HepG2 (cell line): Measurements from ENCODE around the gene EFCAB8. TPM values are rescaled to one million over a fixed set of nuclear protein-coding genes. Genes with fewer than 3 reads are reported as not detected.
A peak's percentile ranks its signal among the peaks of the same experiment; 100 is the strongest.

ENCODE experiments used
- FOXK2 ChIP-seq: fragments of 450-650 bp; IDR thresholded peaks from 2 replicates; pipeline ENCODE4 v1.6.1; 2016
- HDAC1 ChIP-seq: sonication (generic); formaldehyde crosslinking; IDR thresholded peaks from 2 replicates; pipeline ENCODE4 v1.5.1; 2020; ENCODE audit warnings: mild to moderate bottlenecking, missing genetic modification reagents
- IKZF4 ChIP-seq: sonication (generic); formaldehyde crosslinking; IDR thresholded peaks from 2 replicates; pipeline ENCODE4 v1.5.1; 2020; ENCODE audit warnings: borderline replicate concordance, mild to moderate bottlenecking, low read depth, missing genetic modification reagents; ENCODE audit errors: not compliant biosample characterization
- REL ChIP-seq: sonication (generic); formaldehyde crosslinking; conservative IDR thresholded peaks from 2 replicates; pipeline ENCODE4 v1.8.0; 2022; ENCODE audit warnings: mild to moderate bottlenecking, missing genetic modification reagents, moderate library complexity
- ZFP37 ChIP-seq: sonication (generic); formaldehyde crosslinking; IDR thresholded peaks from 2 replicates; pipeline ENCODE4 v1.4.0; 2020; ENCODE audit warnings: missing genetic modification reagents, borderline replicate concordance
- ZMYM4 ChIP-seq: sonication (generic); formaldehyde crosslinking; IDR thresholded peaks from 2 replicates; pipeline ENCODE4 v1.8.1; 2023; ENCODE audit warnings: mild to moderate bottlenecking, missing genetic modification reagents
- ZNF549 ChIP-seq: sonication (generic); formaldehyde crosslinking; IDR thresholded peaks from 2 replicates; pipeline ENCODE4 v1.5.0; 2020; ENCODE audit warnings: missing genetic modification reagents
- ZNF614 ChIP-seq: IDR thresholded peaks from 2 replicates; pipeline ENCODE4 v1.6.1; 2018; ENCODE audit warnings: missing biosample characterization, missing genetic modification reagents, inconsistent platforms, borderline replicate concordance
- ZZZ3 ChIP-seq: sonication (generic); formaldehyde crosslinking; IDR thresholded peaks from 2 replicates; pipeline ENCODE4 v1.4.0; 2020; ENCODE audit warnings: missing genetic modification reagents, mild to moderate bottlenecking, borderline replicate concordance
- polyA plus RNA-seq, 8 experiments: library from polyadenylated mRNA; depleted of rRNA in 3 of 8; stranded (reverse) in 7 of 8; unstranded in 1 of 8; fragments of >200 nt; fragmentation: Illumina TruSeq in 4 of 8; extraction: Trizol in 4 of 8; gene quantifications; 2 replicates each; pipeline versions ENCODE4 v1.2.1 to v1.2.3, GENCODE V29; 2011 to 2016; ENCODE audit warnings: low read depth in 4 of 8, missing spikeins in 1 of 8, mixed read lengths in 1 of 8; ENCODE audit not compliant: insufficient read depth in 1 of 8
- total RNA-seq, 5 experiments: library from RNA; depleted of rRNA; stranded (reverse); fragments of >200 nt; fragmentation: Illumina TruSeq; extraction: Trizol; gene quantifications; 2 replicates each; pipeline ENCODE4 v1.2.3, GENCODE V29; 2016; ENCODE audit warnings: low read depth in 1 of 5
- TF ChIP-seq, protein P1 (sequence below), 2 experiments: IDR thresholded peaks; 2 replicates each; pipeline ENCODE4 v1.6.1; 2011 to 2012; ENCODE audit warnings: low read length in 2 of 2, borderline replicate concordance in 1 of 2, low read depth in 1 of 2, mild to moderate bottlenecking in 1 of 2, moderate library complexity in 1 of 2
- TF ChIP-seq, protein P2 (sequence below): sonication (generic); formaldehyde crosslinking; IDR thresholded peaks from 2 replicates; pipeline ENCODE4 v1.4.0; 2020; ENCODE audit warnings: mild to moderate bottlenecking, missing genetic modification reagents
- TF ChIP-seq, protein P3 (sequence below): sonication (generic); formaldehyde crosslinking; conservative IDR thresholded peaks from 2 replicates; pipeline ENCODE4 v1.4.0; 2020; ENCODE audit warnings: missing genetic modification reagents
- TF ChIP-seq, protein P4 (sequence below): sonication (generic); formaldehyde crosslinking; IDR thresholded peaks from 2 replicates; pipeline ENCODE4 v1.8.1; 2023; ENCODE audit warnings: mild to moderate bottlenecking, inconsistent platforms, moderate library complexity, missing genetic modification reagents, borderline replicate concordance
- TF ChIP-seq, protein P5 (sequence below): IDR thresholded peaks from 2 replicates; pipeline ENCODE4 v1.6.1; 2016; ENCODE audit warnings: missing genetic modification reagents, missing compliant biosample characterization
- TF ChIP-seq, protein P6 (sequence below): fragments of 450-650 bp; IDR thresholded peaks from 2 replicates; pipeline ENCODE4 v1.6.1; 2016
- TF ChIP-seq, protein P7 (sequence below): sonication (generic); formaldehyde crosslinking; IDR thresholded peaks from 2 replicates; pipeline ENCODE4 v1.4.0; 2020; ENCODE audit warnings: mild to moderate bottlenecking, missing genetic modification reagents, borderline replicate concordance

Gene EFCAB8
- total and polyA plus RNA-seq, 2 of the 13 experiments (the other 11 are each of a cell fraction or from before 2014, with no cell fraction given): 0.15 to 0.22 TPM

DNA sequence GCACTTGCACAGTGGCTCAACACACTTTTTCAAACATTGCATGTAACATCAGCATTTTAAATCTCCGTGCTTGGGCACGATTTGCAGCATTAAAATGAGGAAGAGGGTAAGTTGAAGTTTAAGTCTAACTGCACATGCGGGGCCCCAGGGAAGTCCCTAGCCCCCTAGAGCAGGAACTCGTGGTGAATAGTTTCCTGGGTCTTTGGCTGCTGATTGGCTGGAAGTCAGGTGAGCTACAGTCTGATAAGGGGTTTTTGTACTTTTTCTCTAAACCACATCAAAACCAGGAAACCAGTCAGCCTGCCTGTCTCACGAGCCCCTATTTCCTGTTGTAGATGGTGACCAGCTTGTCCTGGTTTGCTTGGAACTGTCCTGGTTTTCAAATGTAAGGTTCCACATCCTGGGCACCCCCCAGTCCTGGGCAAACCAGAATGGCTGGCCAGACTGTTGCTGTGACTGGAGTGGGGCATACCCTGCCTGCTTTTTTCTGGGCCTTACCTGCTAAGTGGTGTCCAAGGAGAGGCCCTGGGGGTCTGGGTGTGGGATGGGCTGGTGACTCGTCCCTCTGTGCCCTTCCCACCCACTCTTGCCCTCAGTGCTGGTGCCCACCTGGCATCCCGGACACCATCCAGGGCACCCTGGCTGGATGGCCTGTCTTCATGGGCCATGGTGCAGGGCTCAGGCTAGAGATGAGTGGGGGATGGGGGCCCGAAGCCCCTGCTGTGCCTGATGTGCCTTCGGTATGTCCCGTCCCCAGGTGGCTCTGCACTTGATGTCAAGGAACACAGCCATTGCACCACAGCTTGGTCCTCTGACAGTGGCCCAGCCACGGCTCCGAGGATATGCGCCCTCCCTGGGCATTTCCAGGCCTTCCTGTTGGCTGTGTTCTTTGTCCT lies 113.7 kb downstream of the EFCAB8 start (continued):
- TF ChIP-seq, protein P1, sequence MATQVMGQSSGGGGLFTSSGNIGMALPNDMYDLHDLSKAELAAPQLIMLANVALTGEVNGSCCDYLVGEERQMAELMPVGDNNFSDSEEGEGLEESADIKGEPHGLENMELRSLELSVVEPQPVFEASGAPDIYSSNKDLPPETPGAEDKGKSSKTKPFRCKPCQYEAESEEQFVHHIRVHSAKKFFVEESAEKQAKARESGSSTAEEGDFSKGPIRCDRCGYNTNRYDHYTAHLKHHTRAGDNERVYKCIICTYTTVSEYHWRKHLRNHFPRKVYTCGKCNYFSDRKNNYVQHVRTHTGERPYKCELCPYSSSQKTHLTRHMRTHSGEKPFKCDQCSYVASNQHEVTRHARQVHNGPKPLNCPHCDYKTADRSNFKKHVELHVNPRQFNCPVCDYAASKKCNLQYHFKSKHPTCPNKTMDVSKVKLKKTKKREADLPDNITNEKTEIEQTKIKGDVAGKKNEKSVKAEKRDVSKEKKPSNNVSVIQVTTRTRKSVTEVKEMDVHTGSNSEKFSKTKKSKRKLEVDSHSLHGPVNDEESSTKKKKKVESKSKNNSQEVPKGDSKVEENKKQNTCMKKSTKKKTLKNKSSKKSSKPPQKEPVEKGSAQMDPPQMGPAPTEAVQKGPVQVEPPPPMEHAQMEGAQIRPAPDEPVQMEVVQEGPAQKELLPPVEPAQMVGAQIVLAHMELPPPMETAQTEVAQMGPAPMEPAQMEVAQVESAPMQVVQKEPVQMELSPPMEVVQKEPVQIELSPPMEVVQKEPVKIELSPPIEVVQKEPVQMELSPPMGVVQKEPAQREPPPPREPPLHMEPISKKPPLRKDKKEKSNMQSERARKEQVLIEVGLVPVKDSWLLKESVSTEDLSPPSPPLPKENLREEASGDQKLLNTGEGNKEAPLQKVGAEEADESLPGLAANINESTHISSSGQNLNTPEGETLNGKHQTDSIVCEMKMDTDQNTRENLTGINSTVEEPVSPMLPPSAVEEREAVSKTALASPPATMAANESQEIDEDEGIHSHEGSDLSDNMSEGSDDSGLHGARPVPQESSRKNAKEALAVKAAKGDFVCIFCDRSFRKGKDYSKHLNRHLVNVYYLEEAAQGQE (IDR thresholded peaks at IDR 0.05; ENCODE audit: borderline replicate concordance in 1 of 2, low read depth in 1 of 2, low read length in 2 of 2): no peak
- TF ChIP-seq ZNF549: no peak
- no peak for TF ChIP-seq REL (CRISPR knock-in tag)
- TF ChIP-seq, protein P2, sequence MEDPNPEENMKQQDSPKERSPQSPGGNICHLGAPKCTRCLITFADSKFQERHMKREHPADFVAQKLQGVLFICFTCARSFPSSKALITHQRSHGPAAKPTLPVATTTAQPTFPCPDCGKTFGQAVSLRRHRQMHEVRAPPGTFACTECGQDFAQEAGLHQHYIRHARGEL (CRISPR knock-in tag): no peak
- TF ChIP-seq, protein P3, sequence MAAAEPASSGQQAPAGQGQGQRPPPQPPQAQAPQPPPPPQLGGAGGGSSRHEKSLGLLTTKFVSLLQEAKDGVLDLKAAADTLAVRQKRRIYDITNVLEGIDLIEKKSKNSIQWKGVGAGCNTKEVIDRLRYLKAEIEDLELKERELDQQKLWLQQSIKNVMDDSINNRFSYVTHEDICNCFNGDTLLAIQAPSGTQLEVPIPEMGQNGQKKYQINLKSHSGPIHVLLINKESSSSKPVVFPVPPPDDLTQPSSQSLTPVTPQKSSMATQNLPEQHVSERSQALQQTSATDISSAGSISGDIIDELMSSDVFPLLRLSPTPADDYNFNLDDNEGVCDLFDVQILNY (CRISPR knock-in tag): no peak
- no peak for TF ChIP-seq HDAC1 (CRISPR knock-in tag)
- no peak for TF ChIP-seq ZNF614 (CRISPR knock-in tag)
- no peak for TF ChIP-seq ZFP37 (CRISPR knock-in tag)
- TF ChIP-seq, protein P4, sequence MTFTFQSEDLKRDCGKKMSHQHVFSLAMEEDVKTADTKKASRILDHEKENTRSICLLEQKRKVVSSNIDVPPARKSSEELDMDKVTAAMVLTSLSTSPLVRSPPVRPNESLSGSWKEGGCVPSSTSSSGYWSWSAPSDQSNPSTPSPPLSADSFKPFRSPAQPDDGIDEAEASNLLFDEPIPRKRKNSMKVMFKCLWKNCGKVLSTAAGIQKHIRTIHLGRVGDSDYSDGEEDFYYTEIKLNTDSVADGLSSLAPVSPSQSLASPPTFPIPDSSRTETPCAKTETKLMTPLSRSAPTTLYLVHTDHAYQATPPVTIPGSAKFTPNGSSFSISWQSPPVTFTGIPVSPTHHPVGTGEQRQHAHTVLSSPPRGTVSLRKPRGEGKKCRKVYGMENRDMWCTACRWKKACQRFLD (CRISPR knock-in tag): 0 out of 2 replicates have a peak, but pooled peaks have one; percentile 47
- TF ChIP-seq FOXK2: no peak
- TF ChIP-seq, protein P5, sequence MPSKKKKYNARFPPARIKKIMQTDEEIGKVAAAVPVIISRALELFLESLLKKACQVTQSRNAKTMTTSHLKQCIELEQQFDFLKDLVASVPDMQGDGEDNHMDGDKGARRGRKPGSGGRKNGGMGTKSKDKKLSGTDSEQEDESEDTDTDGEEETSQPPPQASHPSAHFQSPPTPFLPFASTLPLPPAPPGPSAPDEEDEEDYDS (CRISPR knock-in tag): no peak
- TF ChIP-seq, protein P6, sequence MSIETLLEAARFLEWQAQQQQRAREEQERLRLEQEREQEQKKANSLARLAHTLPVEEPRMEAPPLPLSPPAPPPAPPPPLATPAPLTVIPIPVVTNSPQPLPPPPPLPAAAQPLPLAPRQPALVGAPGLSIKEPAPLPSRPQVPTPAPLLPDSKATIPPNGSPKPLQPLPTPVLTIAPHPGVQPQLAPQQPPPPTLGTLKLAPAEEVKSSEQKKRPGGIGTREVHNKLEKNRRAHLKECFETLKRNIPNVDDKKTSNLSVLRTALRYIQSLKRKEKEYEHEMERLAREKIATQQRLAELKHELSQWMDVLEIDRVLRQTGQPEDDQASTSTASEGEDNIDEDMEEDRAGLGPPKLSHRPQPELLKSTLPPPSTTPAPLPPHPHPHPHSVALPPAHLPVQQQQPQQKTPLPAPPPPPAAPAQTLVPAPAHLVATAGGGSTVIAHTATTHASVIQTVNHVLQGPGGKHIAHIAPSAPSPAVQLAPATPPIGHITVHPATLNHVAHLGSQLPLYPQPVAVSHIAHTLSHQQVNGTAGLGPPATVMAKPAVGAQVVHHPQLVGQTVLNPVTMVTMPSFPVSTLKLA: no peak
- TF ChIP-seq ZZZ3: no peak
- peak; percentile 10 for TF ChIP-seq IKZF4
- TF ChIP-seq, protein P7, sequence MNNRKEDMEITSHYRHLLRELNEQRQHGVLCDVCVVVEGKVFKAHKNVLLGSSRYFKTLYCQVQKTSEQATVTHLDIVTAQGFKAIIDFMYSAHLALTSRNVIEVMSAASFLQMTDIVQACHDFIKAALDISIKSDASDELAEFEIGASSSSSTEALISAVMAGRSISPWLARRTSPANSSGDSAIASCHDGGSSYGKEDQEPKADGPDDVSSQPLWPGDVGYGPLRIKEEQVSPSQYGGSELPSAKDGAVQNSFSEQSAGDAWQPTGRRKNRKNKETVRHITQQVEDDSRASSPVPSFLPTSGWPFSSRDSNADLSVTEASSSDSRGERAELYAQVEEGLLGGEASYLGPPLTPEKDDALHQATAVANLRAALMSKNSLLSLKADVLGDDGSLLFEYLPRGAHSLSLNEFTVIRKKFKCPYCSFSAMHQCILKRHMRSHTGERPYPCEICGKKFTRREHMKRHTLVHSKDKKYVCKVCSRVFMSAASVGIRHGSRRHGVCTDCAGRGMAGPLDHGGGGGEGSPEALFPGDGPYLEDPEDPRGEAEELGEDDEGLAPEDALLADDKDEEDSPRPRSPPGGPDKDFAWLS (CRISPR knock-in tag): no peak
- no peak for TF ChIP-seq ZMYM4
